Right atrium auricular region (tissue), 2 donors: ENCODE measurements around the gene PRSS1. TPM values are rescaled to one million over a fixed set of nuclear protein-coding genes. Genes with fewer than 3 reads are reported as not detected.
A peak's percentile ranks its signal among the peaks of the same experiment; 100 is the strongest.
"Not testable (repeated sequence)": the region's sequence is repeated elsewhere in the genome, so short reads cannot be mapped to it uniquely, and the experiment has no call there.

ENCODE experiments used
- DNase-seq: peaks from one replicate; pipeline ENCODE4 v3.0.0-alpha.2; 2019; ENCODE audit warnings: low spot score
- H3K27ac ChIP-seq, 2 donors: fragments of 200-600 bp; sonication (generic); 1 replicate in 1 of 2; 2 replicates in 1 of 2; pipeline ENCODE4 v1.5.1; 2016 to 2019
- H3K27me3 ChIP-seq, 2 donors: fragments of 200-600 bp; sonication (generic); one replicate each; pipeline versions ENCODE4 v1.5.1 to v1.6.0; 2017 to 2019
- H3K36me3 ChIP-seq: fragments of 200-600 bp; sonication (generic); one replicate; pipeline ENCODE4 v1.5.1; 2016
- H3K4me1 ChIP-seq, 2 donors: fragments of 200-600 bp; sonication (generic); one replicate each; pipeline versions ENCODE4 v1.5.1 to v1.6.0; 2017 to 2019
- H3K4me3 ChIP-seq, 2 donors: fragments of 200-600 bp; sonication (generic); 1 replicate in 1 of 2; 2 replicates in 1 of 2; pipeline ENCODE4 v1.5.1; 2017 to 2019; ENCODE audit warnings: mild to moderate bottlenecking in 1 of 2, moderate library complexity in 1 of 2
- H3K9me3 ChIP-seq, 2 donors: fragments of 200-600 bp; sonication (generic); one replicate each; pipeline ENCODE4 v1.5.1; 2019
- CTCF ChIP-seq, 2 donors: fragments of 200-600 bp; sonication (generic); IDR thresholded peaks; one replicate each; pipeline ENCODE4 v1.5.1; 2019; ENCODE audit warnings: antibody characterized with exemption in 2 of 2
- total RNA-seq, 2 donors: library from RNA; depleted of rRNA; stranded (reverse); fragments of >200 nt; gene quantifications; one replicate each; pipeline ENCODE4 v1.1.0, GENCODE V29; 2016

The PRSS1 gene
- total RNA-seq, 2 donors from 2014 or later: not detected

- Histone ChIP-seq H3K9me3 (no peaks in the 10 kb centered on the region), H3K36me3 (no peaks in the 10 kb centered on the region), H3K27ac (no peak overlapping the region), H3K27me3 (no peaks in the 10 kb centered on the region), H3K4me1 (no peaks in the 10 kb centered on the region), H3K4me3 (no peak overlapping the region)
- DNase-seq: no peak
- no peak for TF ChIP-seq CTCF (IDR thresholded peaks at IDR 0.05)
Measured at GRCh38 chr7:142776206-142776844, 27.1 kb downstream of the PRSS1 start.

- H3K27ac ChIP-seq, H3K4me3 ChIP-seq, H3K36me3 ChIP-seq, DNase-seq, H3K4me1 ChIP-seq, H3K27me3 ChIP-seq, H3K9me3 ChIP-seq: not testable (repeated sequence)
Measured at GRCh38 chr7:142776845-142777225, 27.6 kb downstream of the PRSS1 start.

- Histone ChIP-seq H3K4me3 (no peak overlapping the region), H3K4me1 (no peaks in the 10 kb centered on the region), H3K9me3 (no peaks in the 10 kb centered on the region), H3K36me3 (no peaks in the 10 kb centered on the region), H3K27me3 (no peaks in the 10 kb centered on the region), H3K27ac (no peak overlapping the region)
- no peak for DNase-seq
- no peak for TF ChIP-seq CTCF (IDR thresholded peaks at IDR 0.05)
Measured at GRCh38 chr7:142777318-142777717, 28.0 kb downstream of the PRSS1 start.

GRCh38 chr7:142782922-142783900 is 33.9 kb downstream of the PRSS1 start:
- Histone ChIP-seq H3K27me3 (no peaks in the 10 kb centered on the region), H3K27ac (no peak overlapping the region), H3K36me3 (no peaks in the 10 kb centered on the region), H3K4me3 (peak overlapping the region; percentile 20 to 40), H3K9me3 (no peaks in the 10 kb centered on the region), H3K4me1 (peaks cover 0 to 4% of the 10 kb centered on the region in 2 donors)
- TF ChIP-seq CTCF (IDR thresholded peaks at IDR 0.05): peak; percentile 84 to 98
- DNase-seq: peak; percentile 93

- H3K9me3 ChIP-seq: no peaks in the 10 kb centered on the region
- H3K36me3 ChIP-seq: no peaks in the 10 kb centered on the region
- H3K27me3 ChIP-seq: no peaks in the 10 kb centered on the region
- H3K4me1 ChIP-seq: peaks cover 0 to 4% of the 10 kb centered on the region in 2 donors
- DNase-seq: no peak
- TF ChIP-seq CTCF (IDR thresholded peaks at IDR 0.05): no peak
- no peak overlapping the region for H3K4me3 ChIP-seq
- no peak overlapping the region for H3K27ac ChIP-seq
Measured at GRCh38 chr7:142784096-142784495, 34.8 kb downstream of the PRSS1 start.

GRCh38 chr7:142784716-142785115 is 35.4 kb downstream of the PRSS1 start:
- no peak overlapping the region for H3K4me3 ChIP-seq
- no peak for DNase-seq
- H3K9me3 ChIP-seq: no peaks in the 10 kb centered on the region
- no peaks in the 10 kb centered on the region for H3K36me3 ChIP-seq
- TF ChIP-seq CTCF (IDR thresholded peaks at IDR 0.05): no peak
- no peak overlapping the region for H3K27ac ChIP-seq
- H3K27me3 ChIP-seq: no peaks in the 10 kb centered on the region
- peaks cover 0 to 4% of the 10 kb centered on the region in 2 donors for H3K4me1 ChIP-seq
